GM19452 (cell line): ENCODE data around the gene SLC9A3.
"Not testable (repeated sequence)": the region's sequence is repeated elsewhere in the genome, so short reads cannot be mapped to it uniquely, and the experiment has no call there.

Experiments
- ATAC-seq: cut with Tn5 transposase; IDR thresholded peaks from one replicate; pipeline ENCODE4 v1.9.1; 2021; ENCODE audit not compliant: unreplicated experiment

SLC9A3 gene

DNA sequence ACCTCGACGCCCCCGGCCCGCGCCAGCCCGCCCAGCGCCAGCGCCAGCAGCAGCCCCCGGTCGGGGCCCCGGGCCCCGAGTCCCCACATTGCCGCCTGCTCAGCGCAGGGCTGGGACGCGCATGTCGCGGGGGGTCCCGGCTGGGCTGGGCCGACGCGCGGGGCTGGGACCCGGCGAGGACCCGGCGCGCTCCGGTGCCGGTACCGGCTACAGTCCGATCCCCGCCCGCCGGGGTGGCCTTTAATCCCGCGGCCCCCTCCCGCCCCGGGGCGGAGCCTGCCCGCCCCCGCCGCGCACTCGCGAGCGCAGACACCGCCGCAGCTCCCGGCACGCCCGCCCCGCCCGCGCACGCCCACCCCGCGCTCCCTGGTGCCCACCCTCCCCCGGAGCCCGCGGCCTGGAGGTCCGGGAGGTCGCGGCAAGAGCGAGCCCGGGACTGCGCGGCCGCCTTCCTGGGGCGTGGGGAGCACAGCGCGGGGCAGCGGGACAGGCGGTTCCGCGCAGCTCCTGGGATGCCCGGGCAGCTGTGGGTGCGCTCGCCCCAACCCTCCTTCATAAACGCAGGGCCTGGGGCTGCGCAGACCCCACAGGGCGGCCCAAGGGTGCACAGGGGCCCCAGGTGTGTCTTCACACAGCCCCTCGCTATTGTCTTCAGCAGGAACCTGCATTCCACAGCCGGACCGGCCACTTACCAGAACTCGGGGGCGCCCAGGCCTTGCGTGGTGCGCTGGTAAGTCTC lies at the start of gene SLC9A3:
Gene SLC9A3, minus strand, starts transcription at position 216 of the 739 bp plus-strand sequence.
- no peak for ATAC-seq

DNA sequence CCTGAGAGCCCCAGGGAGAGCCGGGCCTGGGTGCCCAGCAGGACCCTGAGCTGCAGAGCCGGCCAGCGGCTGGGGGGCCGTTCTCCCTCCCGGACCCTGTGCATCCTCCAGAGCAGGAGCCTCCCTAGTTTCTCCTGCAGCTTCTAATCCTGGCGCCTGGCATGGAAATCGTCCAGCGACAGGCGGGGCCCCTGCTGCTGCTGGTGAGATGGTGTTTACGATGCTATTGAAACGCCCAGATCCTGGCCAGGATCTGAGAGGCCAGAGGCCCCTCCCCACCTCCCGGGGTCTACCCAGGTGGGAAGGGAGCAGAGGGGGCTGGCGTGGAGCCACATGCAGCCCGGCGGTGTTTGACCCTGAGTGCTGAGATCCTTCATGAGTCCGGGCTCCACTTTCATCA lies 49.7 kb upstream of the SLC9A3 start:
- no peak for ATAC-seq

DNA sequence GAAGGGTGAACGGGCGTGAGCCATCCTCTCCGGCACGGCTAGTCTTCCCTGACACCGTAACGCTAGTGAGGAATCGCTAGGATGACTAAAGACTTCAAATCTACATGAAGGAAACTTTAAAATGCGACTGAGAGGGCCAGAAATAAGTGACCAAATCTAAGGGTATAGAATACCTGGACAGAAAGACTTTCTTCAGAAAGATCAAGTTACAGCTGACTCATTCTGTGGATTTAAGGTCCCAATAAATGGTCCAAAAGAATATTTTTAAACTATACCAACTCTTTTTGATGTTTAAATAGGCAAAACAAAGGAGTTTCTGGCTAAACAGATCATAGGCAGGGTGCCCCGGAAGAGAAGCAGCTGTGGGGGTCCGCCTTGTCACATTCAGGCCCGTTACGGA lies 49.0 kb upstream of the SLC9A3 start:
- ATAC-seq: no peak

DNA sequence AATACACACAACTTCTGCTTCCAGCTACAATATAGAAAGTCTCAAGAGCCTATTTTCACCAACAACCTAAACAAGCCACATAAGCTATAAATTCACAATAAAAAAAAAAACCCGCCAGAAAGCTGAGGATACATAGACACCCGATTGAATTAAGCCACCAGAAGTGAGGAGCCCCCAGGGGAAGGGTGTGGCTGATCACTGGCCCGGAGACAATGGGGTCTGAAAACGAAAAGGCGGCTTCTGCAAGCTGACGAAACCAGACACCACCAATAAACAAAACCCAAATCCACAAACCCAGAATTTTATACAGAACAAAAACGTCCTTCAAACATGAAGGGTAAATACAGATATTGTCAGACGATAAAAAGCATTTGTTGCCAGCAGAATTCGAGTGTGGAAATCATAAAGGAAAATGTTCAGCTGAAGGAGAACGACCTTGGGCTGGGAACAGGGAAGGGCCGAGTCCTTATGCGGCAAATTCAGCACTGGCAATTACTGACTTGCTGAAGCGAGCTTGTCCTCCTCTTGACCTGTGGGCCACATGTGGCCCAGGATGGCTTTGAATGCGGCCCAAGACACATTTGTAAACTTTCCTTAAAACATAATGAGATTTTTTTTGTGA lies 48.3 kb upstream of the SLC9A3 start:
- ATAC-seq: no peak

DNA sequence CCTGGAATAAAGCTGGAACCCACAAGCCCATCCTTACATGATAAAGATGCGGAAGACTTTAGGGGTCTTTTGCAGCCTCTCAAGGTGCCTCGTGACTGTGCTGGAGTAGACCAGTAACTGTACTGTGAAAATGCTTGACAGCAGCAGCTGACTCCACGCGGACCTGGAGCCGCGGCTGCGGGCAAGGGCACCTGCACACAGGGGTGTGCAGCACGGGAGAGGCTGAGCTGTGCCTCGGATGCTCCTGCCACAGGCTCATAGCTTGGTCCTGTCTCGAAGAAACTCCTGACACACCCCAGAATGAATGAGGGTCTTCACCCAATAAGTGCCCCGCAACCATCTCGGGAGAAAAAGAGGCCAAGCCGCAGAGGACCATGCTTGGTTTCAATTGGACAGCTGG lies 47.5 kb upstream of the SLC9A3 start:
- ATAC-seq: no peak

DNA sequence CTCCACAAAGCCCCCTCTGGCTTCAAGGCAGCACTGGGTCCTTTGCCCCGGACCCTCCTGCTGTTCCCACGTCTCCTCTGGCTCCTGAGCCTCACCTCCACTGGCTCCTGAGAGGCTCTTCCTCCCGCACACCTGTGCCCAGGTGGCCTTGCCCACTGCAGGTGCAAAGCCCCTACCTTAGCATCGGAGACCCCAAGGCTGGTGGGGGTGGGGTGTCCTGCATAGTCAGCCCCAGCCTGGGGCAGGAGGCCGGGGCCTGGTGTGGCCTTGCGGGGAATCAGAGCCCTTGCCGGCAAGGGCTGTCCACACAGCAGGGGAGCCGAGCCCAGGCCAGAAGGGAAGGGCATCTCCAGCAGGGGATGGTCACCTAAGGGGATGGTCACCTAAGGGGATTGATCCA lies 46.6 kb upstream of the SLC9A3 start:
- no peak for ATAC-seq

DNA sequence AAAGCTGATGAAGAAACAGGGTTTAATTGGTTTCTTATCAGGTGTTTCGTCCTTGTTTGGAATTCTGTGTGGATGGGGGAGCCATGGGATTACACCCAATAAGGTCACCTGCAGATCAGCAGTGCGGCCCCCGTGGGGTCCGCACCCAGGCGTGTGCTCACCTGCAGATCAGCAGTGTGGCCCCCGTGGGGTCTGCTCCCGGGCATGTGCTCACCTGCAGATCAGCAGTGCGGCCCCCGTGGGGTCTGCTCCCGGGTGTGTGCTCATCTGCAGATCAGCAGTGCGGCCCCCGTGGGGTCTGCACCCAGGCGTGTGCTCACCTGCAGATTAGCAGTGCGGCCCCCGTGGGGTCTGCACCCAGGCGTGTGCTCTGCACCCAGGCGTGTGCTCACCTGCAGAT lies 46.2 kb upstream of the SLC9A3 start:
- no peak for ATAC-seq

DNA sequence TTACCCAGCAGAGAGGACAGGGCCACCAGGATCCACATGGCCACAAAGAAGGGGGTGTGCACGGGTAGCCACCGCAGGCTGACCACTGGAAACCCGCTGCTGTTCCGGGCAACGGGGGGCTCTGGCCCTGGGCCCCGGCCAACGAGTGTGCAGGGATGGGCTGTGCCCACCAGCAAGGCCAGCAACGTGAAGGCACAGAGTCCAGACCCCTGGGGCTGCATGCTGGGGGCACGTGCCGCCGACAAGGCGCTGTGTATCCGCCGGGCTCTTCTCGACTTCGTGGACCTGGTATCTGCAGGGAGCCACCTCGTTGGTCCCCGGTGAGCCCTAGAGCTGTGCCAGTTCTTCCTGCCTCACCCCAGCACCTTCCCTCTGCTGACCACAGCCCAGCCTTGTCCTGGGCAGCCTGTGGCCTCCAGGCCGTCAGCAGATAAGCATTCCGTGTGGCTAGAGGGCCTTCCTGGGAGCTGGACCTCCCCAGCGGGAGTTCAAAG lies 45.7 kb upstream of the SLC9A3 start:
- no peak for ATAC-seq

DNA sequence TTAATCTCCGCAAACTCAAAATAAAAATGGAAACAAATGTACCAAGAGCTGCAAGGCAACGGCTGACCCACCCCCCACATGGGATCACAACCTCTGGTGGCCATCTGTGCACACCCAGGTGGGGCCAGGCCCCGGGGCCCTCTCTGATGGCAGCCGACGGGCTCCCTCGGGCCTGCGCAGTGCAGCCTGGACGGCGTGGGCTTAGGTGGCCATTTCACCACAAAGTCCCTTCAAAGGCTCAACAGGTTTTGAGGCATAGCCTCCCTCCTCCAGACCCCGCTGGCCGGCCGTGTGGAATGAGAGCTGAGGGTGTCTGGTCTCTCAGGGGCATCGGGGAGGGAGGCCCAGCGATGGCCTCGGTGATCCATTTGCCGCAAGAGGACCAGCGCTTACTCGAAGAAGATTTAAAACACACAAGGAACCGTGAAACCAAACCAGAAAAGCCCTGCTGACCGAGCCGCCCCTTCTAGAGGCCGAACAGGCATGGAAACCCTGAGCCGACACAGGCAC lies 45.2 kb upstream of the SLC9A3 start:
- no peak for ATAC-seq

DNA sequence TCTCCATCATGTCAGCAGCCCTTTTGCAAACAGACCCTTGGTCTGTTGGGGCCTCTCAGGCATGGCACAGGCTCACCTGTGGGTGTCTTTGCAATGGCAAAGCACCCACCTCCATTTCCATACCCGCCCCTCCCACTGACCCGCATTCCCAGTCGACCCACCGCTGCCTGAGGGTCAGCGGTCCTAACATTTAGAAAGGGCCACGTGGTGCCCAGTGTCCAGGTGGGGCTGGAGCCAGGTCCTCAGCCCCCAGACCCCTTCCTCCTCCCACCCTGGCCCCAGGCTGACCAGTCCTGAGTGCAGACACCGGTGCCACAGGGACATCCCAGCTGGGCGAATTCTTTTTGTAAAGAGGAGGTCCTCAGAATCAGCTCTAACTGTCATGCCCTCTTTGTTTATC lies 44.6 kb upstream of the SLC9A3 start:
- no peak for ATAC-seq

DNA sequence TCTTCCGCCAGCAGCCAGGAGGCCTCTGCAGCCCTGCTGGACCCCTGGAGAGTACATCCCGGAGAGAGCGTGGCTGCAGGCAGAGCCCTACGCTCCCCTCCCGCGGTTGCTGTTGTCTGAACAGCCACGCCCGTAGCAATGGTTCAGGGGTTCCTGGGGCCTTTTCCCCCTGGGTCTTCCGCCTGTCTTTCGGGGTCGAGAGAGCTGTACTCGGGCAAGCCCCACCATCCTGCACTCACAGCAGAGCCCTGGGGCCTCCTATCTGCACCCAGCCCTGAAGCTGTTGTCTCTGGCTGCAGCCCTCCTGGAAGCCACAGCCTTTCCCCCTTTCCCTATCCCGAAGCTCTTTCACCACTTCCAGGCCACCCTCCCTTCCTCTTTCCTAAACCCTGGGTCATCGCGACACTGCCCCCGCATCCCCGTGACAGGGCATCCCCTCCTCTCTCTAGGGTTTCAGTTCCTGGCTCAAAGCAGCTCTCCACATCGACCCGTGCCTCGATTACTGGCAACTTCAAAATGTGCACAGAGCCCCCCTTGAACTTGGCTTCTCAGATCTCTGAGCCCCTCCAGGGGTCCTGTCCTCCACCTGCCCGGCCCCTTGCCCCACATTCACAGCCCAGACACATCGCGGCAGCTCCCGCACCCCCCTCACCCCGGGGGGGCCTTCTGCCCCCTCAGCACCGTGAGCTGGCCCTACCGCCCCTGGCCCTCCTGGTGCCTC lies 44.0 kb upstream of the SLC9A3 start:
- no peak for ATAC-seq

DNA sequence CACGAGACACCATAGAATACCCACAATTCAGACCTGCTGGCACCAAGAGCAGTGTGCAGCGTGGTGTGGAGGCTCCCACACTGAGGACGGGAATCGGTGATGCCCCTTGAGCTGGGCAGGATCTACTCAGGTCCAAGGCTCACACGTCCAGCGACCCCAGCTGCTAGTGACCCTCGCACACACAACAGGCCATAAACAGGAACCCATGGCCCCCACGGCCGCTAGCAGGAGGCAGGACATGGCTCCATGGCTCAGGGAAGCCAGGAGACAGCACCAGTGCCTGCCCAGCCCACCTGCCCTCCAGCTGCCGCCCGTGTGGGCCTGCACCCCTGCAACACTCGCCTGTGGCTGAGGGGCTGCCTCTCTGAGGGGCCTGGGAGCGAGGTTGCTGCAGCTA lies 43.4 kb upstream of the SLC9A3 start:
- ATAC-seq: no peak

DNA sequence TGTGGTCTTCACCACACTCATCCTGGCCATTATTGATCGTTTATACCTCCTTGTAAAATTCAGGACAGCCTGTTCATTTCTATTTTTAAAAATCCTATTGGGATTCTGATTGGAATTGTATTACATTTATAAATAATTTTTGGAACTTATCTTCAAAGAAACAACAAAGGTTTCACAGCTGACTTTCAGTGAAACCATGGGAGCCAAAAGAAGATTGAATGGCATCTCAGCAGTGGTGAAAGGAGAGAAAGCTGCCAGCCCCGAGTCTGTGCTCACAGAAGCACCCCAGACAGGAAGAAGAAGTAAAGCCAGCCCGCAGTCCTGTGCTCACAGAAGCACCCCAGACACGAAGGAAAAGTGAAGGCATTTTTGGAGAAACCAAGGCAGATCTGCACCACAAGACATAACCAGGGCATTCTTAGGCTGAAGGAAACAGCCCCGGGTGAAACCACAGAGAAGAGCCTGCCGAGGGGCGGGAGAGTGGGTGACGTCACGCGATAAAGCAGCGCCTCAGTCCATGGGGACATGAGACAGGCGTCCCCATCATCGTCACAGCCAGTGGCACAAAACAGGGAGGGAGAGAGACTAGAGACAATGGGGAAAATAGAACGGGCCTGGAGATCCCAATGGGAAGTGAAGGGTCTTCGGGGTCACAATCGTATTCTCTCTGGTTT lies 42.5 kb upstream of the SLC9A3 start:
- ATAC-seq: no peak

DNA sequence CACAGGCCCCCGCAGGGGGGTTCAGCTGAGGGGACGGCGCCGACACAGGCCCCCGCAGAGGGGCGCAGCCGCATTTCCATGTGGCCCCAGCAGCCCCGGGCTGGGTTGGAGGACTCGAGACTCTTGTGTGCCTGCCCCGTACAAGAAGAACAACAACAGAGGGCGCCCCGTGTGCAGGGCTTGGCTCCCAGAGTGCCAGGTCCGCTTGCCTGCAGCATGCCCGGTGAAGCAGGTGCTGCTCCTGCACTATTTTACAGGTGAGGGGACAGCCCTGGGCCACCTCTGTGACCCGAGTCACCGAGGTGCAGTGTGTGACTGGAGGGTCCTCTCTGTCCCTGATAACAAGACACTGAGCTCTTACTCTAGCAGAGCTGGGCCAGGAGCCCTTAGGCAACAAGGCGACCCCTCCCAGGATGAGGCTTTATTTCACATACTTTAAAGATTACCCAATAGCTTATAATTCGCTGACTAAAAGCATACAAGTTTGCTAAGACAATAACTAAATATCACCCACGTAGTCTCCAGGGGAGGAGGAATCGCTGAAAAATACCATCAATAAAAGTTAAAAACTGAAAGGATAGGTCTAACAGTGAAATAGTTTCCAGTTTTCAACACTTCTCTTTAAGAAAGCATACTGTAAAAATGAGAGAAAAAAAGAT lies 41.7 kb upstream of the SLC9A3 start:
- no peak for ATAC-seq

DNA sequence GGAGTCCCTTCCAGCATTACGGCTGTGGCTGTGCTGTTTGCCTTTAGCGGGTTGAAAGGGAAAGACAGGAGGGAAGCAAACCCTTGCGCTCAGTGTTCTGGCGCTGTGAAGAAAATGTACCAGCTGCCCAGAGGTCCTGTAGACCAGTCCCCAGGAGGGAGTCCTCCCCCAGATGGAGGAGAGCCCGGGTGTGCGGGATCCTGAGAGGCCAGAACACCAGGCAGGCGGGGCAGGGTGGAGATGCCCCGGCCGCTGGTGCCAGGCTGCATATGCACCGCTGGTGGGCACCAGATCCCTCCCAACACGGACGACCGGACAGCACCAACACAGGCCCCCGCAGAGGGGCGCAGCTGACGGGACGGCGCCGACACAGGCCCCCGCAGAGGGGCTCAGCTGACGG lies 37.2 kb upstream of the SLC9A3 start:
- ATAC-seq: no peak

DNA sequence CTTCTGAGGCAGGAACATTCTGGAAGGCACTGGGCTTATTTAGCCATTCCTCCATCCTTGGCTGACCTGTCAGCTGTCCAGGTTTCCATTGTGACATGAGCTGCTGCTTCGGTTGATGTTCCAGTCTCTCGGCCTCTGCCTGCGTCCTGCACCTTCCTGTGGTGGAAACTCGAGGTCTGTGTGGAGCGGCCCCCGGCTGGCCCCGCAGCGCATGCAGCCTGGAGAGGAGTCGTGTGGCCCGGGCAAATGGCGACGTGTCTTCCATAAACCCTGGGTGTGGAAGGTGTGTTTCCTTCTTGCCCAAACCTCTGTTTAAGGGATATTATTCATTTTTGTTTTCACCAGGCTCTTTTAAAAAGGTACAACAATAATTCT lies 36.5 kb upstream of the SLC9A3 start:
- no peak for ATAC-seq

DNA sequence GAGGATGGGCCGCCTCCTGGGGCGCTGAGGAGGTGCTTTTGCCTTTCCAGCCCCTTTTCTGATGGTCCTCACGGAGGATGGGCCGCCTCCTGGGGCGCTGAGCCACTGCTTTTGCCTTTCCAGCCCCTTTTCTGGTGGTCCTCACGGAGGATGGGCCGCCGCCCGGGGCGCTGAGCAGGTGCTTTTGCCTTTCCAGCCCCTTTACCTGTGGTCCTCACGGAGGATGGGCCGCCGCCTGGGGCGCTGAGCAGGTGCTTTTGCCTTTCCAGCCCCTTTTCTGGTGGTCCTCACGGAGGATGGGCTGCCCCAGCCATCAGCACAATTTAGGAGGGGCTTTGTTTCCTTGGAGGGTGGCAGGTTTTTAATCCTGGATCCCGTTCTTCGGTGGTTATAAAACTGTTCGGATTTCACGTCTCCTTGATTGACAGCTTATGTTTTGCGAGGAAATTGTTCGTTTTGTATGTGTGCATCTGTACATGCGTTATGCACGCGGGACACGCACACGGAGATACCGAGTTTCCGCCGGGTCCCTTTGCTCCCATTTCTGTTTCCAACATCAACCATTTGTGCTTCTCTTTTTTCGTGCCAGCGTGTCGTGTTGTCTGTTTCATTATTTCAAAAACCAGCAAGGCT lies 34.7 kb upstream of the SLC9A3 start:
- no peak for ATAC-seq

DNA sequence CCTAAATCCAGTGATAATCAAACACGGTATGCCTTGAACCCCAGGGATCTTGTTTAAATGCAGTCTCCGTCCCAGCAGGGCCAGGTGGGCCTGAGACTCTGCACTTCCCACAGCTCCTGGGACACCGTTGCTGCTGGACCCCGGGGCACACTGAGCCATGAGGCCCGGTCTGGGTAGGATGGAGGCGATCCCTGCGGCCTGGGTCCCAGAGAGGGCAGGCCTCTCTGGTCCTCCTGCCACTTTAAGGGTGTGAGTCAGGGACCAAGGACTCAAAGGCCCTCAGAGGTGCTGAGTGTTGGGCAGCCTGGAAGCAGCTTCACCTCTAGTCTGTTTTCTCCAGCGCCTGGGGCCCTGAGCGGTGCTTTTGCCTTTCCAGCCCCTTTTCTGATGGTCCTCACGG lies 34.1 kb upstream of the SLC9A3 start:
- no peak for ATAC-seq

DNA sequence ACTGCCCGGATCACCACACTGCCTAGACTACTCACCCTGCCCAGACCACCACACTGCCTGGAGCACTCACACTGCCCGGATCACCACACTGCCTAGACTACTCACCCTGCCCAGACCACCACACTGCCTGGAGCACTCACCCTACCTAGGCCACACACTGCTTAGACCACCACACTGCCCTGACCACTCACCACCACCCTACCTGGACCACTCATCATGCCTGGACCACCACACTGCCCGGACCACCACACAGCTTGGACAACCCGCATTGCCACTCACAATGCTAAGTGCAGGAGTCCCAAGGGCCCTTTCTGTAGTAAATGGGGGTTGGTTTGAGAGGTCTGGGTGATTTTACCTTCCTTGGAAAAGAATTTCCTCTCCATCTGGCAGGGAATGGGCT lies 33.7 kb upstream of the SLC9A3 start:
- ATAC-seq: not testable (repeated sequence)

DNA sequence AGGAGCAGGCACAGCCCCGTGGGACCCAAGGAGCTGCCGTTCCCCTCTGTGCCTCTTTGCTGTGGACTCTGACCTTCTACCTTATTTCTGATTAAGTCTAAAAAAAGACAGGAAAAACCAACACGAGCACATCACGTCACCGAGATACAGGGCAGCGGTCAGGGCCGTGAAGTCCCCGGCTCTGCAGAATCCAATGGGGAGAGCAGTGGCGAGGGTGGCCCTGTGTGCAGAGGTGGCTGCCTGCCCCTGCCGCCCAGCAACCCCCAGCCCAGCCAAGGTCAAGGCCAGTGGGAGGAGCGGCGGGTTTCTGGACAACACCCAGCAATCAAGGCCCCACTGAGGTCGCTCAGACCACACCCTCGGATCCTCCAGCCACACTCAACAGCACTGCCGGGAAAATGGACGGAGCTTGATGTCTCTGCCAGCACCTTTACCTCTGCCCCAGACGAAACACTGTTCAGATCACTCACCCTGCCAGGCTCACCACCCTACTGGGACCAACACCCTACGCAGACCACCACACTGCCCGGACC lies 32.7 kb upstream of the SLC9A3 start:
- ATAC-seq: no peak
